Right lung (tissue), 10 donors: ENCODE data around the gene NLRP4. TPM values are rescaled to one million over a fixed set of nuclear protein-coding genes. Genes with fewer than 3 reads are reported as not detected.

Source experiments
- DNase-seq, 2 donors: peaks; one replicate each; pipeline ENCODE4 v3.0.0-alpha.2; 2013
- long read RNA-seq, 8 donors: transcript quantifications; one replicate each; lab custom pipeline, GENCODE V29; 2026
- polyA plus RNA-seq, 5 donors: library from polyadenylated mRNA; unstranded; fragments of 120-200 nt; gene quantifications; one replicate each; pipeline versions ENCODE4 v1.2.1 to v1.2.3, GENCODE V29; 2013; ENCODE audit warnings: inconsistent platforms in 1 of 5, low replicate concordance in 1 of 5; ENCODE audit not compliant: insufficient read length in 5 of 5, insufficient read depth in 1 of 5

The NLRP4 gene, protein sequence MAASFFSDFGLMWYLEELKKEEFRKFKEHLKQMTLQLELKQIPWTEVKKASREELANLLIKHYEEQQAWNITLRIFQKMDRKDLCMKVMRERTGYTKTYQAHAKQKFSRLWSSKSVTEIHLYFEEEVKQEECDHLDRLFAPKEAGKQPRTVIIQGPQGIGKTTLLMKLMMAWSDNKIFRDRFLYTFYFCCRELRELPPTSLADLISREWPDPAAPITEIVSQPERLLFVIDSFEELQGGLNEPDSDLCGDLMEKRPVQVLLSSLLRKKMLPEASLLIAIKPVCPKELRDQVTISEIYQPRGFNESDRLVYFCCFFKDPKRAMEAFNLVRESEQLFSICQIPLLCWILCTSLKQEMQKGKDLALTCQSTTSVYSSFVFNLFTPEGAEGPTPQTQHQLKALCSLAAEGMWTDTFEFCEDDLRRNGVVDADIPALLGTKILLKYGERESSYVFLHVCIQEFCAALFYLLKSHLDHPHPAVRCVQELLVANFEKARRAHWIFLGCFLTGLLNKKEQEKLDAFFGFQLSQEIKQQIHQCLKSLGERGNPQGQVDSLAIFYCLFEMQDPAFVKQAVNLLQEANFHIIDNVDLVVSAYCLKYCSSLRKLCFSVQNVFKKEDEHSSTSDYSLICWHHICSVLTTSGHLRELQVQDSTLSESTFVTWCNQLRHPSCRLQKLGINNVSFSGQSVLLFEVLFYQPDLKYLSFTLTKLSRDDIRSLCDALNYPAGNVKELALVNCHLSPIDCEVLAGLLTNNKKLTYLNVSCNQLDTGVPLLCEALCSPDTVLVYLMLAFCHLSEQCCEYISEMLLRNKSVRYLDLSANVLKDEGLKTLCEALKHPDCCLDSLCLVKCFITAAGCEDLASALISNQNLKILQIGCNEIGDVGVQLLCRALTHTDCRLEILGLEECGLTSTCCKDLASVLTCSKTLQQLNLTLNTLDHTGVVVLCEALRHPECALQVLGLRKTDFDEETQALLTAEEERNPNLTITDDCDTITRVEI
- polyA plus RNA-seq = not detected
- long read RNA-seq, donor 1 = 0 reads
- long read RNA-seq, donor 2 = 0 reads
- long read RNA-seq, donor 3 = 0 reads
- long read RNA-seq, donor 4 = 0 reads
- long read RNA-seq, donor 5 = 0 reads
- long read RNA-seq, donor 6 = 0 reads
- long read RNA-seq, donor 7 = 0 reads
- long read RNA-seq, donor 8 = 0 reads

DNA sequence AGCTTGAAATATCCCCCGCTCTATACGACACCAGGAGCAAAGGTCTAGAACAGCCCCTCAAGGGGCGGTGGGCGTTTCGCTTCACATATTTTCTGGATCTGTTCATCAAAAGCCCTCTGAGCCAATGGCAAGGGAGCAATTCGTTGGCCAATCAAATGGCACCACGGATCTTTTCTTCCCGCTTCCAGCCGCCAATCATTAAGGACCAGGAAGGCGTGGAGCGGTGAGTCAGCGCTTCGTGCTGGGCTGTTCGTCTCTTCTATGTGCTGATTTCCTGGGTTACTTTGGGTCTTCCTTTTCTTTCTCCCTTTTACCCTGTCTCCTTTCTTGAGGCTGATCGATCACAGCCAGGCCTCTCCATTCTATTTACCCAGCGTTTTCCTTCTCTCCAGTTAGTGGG, at the start of gene NLRP4:
TSS of gene NLRP4 (plus strand) at position 201 of the 400 bp plus-strand sequence. CDS start 15,541 bp downstream, outside the sequence.
- DNase-seq = no peak

DNA sequence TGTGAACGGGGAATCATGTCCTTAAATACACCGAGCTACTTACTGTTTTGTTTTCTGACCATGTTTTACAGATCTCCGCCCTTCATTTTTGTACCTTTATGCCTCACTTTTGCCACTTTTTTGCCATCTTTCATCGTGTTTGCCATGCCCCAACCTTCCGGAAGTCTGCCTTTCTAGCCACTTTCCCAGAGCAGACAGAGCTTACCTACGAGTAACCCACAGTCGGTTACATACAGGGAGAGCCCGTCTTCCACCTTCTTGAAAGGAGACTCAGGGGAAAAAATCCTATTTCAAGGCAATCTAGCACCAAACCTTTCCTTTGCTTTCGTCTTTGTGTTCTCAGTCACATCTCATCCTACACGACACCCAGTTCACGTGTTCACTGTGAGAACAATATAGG, 41.3 kb upstream of the NLRP4 start:
- DNase-seq = no peak

GRCh38 chr19:55801416-55801815, 34.9 kb upstream of the NLRP4 start:
- DNase-seq = no peak

DNA sequence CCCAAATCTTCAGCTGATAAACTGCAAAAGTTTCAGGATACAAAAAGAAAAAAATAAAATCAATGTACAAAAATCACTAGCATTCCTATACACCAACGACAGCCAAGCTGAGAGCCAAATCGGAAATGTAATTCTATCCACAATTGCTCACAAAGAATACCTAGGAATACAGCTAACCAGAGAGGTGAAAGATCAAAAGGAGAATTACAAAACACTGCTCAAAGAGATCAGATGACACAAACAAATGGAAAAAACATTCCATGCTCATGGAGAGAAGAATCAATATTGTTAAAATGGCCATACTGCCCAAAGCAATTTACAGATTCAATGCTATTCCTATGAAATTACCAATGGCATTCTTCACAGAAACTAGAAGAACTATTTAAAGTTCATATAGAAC, 34.1 kb upstream of the NLRP4 start:
- no peak for DNase-seq

- no peak for DNase-seq
These were observed 26.8 kb upstream of the NLRP4 start for GRCh38 chr19:55809381-55810058.

- no peak for DNase-seq
These were observed 25.0 kb upstream of the NLRP4 start for GRCh38 chr19:55811340-55811739.

DNA sequence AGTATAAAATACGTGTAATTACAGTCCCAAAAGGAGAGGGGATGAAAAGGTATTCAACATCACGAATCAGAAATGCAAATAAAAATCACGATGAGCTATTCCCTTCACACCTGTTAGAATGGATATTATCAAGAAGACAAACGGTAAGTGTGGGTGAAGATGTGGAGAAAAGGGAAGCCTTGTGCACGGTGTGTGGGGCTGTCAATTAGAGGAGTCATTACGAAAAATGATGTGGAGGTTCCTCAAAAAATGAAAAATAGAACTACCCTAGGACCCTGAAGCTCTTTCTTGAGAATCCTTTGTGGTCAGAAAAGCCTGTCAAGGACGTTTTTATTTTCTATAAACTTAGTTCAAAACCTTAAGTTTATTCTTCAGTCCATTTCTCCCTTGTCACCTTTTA, 23.9 kb upstream of the NLRP4 start:
- no peak for DNase-seq

DNA sequence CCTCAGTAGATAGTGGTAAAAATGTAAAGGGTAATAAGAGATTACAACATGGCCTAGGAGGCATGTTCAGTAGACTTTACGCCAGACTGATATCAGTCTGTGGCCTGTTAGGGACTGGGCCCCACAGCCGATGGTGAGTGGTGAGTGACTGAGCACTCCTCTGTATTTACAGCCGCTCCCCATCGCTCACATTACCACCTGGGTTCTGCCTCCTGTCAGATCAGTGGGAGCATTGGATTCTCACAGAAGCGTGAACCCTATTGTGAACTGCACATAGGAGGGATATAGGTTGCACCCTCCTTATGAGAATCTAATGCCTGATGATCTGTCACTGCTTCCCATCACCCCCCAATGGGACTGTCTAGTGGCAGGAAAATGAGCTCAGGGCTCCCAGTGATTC, 22.4 kb upstream of the NLRP4 start:
- DNase-seq = no peak

DNA sequence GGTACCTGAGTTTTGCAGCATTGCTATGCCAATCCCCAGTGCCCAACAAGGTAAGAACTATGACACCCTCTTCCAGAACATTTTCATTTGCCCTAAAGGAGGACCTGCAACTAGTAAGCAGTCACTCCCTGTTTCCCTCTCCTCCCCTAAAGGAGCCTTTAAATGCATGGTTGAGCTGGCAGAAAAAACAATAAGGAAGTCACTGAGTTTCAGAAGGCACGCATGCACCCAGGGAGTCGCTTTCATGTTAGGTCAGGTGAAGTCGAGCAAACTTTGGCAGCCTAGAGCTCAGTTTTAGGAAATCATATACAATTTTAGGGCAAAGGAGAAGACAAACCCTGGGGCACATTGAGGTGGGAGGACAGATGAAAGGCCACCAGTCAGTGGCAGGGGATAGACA, 16.3 kb upstream of the NLRP4 start:
- no peak for DNase-seq

- DNase-seq = no peak
These were observed 5.7 kb upstream of the NLRP4 start for GRCh38 chr19:55830656-55831055.

DNA sequence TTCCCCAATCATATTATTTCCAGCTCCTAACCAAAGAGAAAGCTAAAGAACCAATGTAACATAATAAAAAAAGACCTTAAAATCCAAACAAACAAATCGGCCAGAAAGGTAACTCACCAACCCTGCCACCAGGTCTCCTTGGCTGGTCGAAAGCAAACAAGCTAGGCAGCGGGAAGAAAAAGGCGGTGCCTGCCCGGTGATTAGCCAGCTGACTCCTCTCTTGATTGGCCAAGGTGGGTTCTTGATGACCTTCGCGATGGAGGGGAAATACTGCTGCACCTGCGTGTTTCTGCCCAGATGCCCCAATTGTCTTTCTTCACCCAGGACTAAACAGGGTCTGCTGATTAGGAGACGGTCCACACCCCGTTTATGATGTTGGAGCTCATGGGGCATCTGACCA, 4.5 kb upstream of the NLRP4 start, which contains the start of gene NLRP11:
TSS of gene NLRP11 (minus strand) at position 154 of the 400 bp plus-strand sequence. CDS start 13,825 bp downstream, outside the sequence.
- no peak for DNase-seq

- no peak for DNase-seq
These were observed 3.7 kb upstream of the NLRP4 start for GRCh38 chr19:55832676-55833075.

DNA sequence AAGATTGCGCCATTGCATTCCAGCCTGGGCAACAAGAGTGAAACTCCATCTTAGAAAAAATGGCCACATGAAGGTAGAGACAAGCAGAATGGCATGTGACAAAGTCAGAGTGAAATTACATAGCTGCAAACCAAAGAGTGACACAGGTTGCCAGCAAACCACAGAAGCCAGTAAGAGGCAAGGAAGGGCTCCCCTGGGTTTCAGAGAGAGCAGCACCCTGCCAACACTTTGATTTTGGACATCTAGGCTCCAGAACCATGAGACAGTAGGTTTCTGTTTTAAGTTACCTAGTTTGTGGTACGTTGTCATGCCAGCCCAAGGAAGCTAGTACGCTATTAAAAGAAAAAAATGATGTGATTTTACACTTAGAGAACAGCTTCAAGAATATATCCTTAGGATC, 1.9 kb downstream of the NLRP4 start:
- DNase-seq = no peak

DNA sequence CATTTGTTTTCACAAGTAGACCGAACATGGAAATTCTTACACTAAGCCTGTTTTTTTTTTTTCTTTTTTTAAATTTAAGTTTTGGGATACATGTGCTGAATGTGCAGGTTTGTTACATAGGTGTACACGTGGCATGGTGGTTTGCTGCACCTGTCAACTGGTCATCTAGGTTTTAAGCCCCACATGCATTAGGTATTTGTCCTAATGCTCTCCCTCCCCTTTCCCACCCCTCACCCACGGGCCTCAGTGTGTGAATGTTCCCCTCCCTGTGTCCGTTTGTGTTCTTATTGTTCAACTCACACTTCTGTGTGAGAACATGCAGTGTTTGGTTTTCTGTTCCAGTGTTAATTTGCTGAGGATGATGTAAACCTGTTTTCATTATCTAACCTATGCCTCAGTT, 2.6 kb downstream of the NLRP4 start:
- no peak for DNase-seq

GRCh38 chr19:55855160-55855559, 18.8 kb downstream of the NLRP4 start:
- no peak for DNase-seq

DNA sequence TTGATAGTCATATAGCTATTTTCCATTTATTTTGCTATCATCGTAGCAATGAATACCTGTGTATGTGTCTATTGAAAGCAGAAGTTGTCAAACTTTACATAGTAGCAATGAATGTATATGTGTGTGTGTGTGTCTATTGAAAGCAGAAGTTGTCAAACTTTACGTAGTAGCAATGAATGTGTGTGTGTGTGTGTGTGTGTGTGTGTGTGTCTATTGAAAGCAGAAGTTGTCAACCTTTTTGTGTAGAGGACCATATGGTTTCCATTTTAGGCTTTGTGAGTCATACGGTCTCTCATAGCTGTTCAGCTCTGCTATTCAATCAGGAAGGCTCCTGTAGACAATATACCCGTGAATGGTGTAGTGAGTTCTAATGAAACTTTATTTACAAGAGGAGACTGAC, 20.8 kb downstream of the NLRP4 start:
- no peak for DNase-seq

GRCh38 chr19:55857974-55858373, 21.6 kb downstream of the NLRP4 start:
- DNase-seq = no peak

DNA sequence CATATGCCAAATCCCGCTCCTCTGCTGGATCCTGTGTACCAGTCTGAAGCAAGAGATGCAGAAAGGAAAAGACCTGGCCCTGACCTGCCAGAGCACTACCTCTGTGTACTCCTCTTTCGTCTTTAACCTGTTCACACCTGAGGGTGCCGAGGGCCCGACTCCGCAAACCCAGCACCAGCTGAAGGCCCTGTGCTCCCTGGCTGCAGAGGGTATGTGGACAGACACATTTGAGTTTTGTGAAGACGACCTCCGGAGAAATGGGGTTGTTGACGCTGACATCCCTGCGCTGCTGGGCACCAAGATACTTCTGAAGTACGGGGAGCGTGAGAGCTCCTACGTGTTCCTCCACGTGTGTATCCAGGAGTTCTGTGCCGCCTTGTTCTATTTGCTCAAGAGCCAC, 22.1 kb downstream of the NLRP4 start:
- no peak for DNase-seq

- DNase-seq = no peak
These were observed 22.6 kb downstream of the NLRP4 start for GRCh38 chr19:55858969-55859368.

DNA sequence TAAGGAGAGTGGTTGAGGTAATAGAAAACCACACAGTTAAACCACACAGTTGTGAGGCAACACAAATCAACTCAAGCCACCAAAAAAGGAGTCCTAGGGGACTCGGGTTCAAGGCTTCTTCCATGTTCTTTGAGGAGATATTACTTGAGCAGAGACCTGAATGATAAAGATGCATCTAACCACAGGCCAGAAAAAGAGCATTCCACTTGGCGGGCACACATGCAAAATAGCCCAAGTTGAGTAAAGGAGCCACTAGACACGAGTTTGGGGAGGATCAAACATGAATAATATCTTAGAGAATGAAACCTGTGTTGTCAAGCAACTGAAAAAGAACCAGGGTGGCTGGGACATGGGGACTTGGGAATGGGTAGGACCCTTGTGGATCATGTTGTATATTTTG, 30.2 kb downstream of the NLRP4 start:
- no peak for DNase-seq

DNA sequence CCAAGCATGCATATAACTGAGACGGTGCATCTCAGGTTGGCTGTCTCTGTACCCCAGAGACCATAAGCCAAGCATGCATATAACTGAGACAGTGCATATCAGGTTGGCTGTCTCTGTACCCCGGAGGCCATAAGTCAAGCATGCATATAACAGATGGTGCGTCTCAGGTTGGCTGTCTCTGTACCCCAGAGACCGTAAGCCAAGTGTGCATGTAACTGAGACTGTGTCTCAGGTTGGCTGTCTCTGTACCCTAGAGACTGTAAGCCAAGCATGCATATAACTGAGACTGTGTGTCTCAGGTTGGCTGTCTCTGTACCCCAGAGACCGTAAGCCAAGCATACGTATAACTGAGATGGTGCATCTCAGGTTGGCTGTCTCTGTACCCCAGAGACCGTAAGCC, 30.8 kb downstream of the NLRP4 start:
- DNase-seq = no peak

GRCh38 chr19:55870736-55871135, 34.4 kb downstream of the NLRP4 start:
- no peak for DNase-seq
